ENCODE data around the gene MYMK. TPM values are rescaled to one million over a fixed set of nuclear protein-coding genes. Genes with fewer than 3 reads are reported as not detected.
A peak's percentile ranks its signal among the peaks of the same experiment; 100 is the strongest.

Gene MYMK
- total and polyA plus RNA-seq, 2 of the 13 experiments (the other 11 are each of a cell fraction or from before 2014, with no cell fraction given) = not detected

DNA sequence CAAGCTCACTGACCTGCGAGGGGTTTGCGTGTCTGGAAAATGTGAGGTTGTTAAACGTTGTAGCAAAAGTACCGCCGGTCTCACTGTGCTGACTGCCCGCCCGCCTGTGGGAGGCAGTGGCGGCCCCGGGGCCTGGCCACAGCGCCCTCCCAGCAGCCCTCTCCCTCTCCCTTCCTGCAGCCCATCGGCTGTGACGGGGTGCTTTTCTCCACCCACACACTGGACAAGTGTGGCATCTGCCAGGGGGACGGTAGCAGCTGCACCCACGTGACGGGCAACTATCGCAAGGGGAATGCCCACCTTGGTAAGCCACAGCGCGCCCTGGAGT lies 15.9 kb upstream of the MYMK start:
- 91% methylated on average over 8 of the region's 18 CpGs for WGBS (ENCODE audit: low lambda C conversion rate)
- Histone ChIP-seq H2AFZ (ENCODE audit: low read length) (no peak overlapping the region), H3K4me3 (replicated peaks in 1 of 3; ENCODE audit: insufficient read depth in 1 of 3, low read depth in 2 of 3, low read length in 3 of 3) (no peak overlapping the region), H4K20me1 (ENCODE audit: insufficient read depth, low read length) (0 out of 2 replicates have a peak, but pooled peaks cover under 1% of the 10 kb centered on the region), H3K27me3 (ENCODE audit: control insufficient read depth in 1 of 2, insufficient read depth in 2 of 2, low read length in 2 of 2) (no peaks in the 10 kb centered on the region), H3K4me1 (ENCODE audit: insufficient read depth, low read length) (peaks cover 3% of the 10 kb centered on the region; the same call in 1 of the 2 replicates), H3K4me2 (ENCODE audit: low read depth, low read length) (no peak overlapping the region), H3K79me2 (ENCODE audit: insufficient read depth, low read length) (no peaks in the 10 kb centered on the region), H3K27ac (ENCODE audit: extremely low read length, insufficient read depth, low read length) (no peak overlapping the region), H3K9ac (ENCODE audit: insufficient read depth, low read depth, low read length) (no peak overlapping the region), H3K9me3 (ENCODE audit: low read length) (no peaks in the 10 kb centered on the region), H3K36me3 (replicated peaks in 1 of 2; ENCODE audit: control insufficient read depth in 1 of 2, insufficient read depth in 2 of 2, low read length in 2 of 2) (no peaks in the 10 kb centered on the region; a peak in 1 of 5 replicates)
- intact Hi-C loops (cut with micrococcal nuclease; ENCODE audit: unreplicated experiment) = no loop called here
- FAIRE-seq = no peak
- TF ChIP-seq, protein P1, sequence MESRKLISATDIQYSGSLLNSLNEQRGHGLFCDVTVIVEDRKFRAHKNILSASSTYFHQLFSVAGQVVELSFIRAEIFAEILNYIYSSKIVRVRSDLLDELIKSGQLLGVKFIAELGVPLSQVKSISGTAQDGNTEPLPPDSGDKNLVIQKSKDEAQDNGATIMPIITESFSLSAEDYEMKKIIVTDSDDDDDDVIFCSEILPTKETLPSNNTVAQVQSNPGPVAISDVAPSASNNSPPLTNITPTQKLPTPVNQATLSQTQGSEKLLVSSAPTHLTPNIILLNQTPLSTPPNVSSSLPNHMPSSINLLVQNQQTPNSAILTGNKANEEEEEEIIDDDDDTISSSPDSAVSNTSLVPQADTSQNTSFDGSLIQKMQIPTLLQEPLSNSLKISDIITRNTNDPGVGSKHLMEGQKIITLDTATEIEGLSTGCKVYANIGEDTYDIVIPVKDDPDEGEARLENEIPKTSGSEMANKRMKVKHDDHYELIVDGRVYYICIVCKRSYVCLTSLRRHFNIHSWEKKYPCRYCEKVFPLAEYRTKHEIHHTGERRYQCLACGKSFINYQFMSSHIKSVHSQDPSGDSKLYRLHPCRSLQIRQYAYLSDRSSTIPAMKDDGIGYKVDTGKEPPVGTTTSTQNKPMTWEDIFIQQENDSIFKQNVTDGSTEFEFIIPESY (CRISPR knock-in tag; IDR thresholded peaks at IDR 0.05) = peak; percentile 51; the same call in 1 of the 2 replicates
- TF ChIP-seq, protein P2, sequence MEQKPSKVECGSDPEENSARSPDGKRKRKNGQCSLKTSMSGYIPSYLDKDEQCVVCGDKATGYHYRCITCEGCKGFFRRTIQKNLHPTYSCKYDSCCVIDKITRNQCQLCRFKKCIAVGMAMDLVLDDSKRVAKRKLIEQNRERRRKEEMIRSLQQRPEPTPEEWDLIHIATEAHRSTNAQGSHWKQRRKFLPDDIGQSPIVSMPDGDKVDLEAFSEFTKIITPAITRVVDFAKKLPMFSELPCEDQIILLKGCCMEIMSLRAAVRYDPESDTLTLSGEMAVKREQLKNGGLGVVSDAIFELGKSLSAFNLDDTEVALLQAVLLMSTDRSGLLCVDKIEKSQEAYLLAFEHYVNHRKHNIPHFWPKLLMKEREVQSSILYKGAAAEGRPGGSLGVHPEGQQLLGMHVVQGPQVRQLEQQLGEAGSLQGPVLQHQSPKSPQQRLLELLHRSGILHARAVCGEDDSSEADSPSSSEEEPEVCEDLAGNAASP (CRISPR knock-in tag; IDR thresholded peaks at IDR 0.05; ENCODE audit: borderline replicate concordance) = no peak
- CTCF ChIA-PET (ENCODE audit: low intra/inter-chr PET ratio, low total read pairs) = no interaction called here
- no TSS peak for BruUV-seq (replicated peaks)
- in situ Hi-C loops (cut with HindIII; ENCODE audit: extremely low pct_ligation_motif_present, low pct_unique_long_range_greater_than_20kb) = loop anchor here (25.0 kb wide), 1 partner anchor 197 kb away; the partner anchor contains the start of gene SARDH
- no peak for DNase-seq (ENCODE audit: low spot score)
- POLR2A ChIA-PET = no interaction called here
- ATAC-seq = no peak

DNA sequence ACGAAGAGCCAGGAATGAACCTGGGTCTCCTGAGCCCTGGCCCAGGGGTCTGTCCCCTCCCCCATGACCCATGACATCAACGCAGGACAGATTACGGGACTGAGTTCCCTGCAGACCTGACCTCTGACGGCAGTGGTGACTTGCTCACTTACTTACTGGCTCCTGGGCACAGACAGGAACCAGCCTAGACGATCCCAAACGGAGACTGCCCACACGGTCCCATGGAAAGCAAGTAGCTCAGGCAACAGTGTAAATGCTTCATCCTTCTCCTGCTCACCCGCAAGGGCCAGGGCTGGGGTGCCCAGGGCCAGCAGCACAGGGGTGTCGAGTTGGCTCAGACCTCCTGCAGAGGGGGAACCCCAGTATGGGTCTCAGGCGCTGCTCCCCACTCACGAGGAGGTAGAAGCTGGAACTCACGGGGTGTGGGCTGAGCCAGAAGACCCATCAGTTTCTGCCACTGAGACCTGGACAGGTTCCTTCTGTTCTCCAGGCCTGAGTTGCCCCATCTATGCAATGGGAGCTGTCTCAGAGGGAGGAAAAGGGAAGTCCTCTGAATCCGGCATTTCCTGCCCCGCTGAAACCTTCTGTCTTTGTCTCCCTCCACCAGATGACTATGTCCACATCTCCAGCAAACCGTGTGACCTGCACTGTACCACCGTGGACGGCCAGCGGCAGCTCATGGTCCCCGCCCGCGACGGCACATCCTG lies 15.4 kb upstream of the MYMK start:
- in situ Hi-C loops (cut with HindIII; ENCODE audit: extremely low pct_ligation_motif_present, low pct_unique_long_range_greater_than_20kb) = loop anchor here (25.0 kb wide), 1 partner anchor 197 kb away; the partner anchor contains the start of gene SARDH
- Histone ChIP-seq H3K4me2 (ENCODE audit: low read depth, low read length) (no peak overlapping the region), H3K9ac (ENCODE audit: insufficient read depth, low read depth, low read length) (no peak overlapping the region), H3K27me3 (ENCODE audit: control insufficient read depth in 1 of 2, insufficient read depth in 2 of 2, low read length in 2 of 2) (no peaks in the 10 kb centered on the region), H3K4me1 (ENCODE audit: insufficient read depth, low read length) (peaks cover 7% of the 10 kb centered on the region; the same call in 1 of the 2 replicates), H3K79me2 (ENCODE audit: insufficient read depth, low read length) (no peaks in the 10 kb centered on the region), H3K36me3 (replicated peaks in 1 of 2; ENCODE audit: control insufficient read depth in 1 of 2, insufficient read depth in 2 of 2, low read length in 2 of 2) (no peaks in the 10 kb centered on the region; a peak in 1 of 5 replicates), H3K27ac (ENCODE audit: extremely low read length, insufficient read depth, low read length) (no peak overlapping the region), H2AFZ (ENCODE audit: low read length) (no peak overlapping the region), H4K20me1 (ENCODE audit: insufficient read depth, low read length) (0 out of 2 replicates have a peak, but pooled peaks cover 2% of the 10 kb centered on the region), H3K9me3 (ENCODE audit: low read length) (no peaks in the 10 kb centered on the region), H3K4me3 (replicated peaks in 1 of 3; ENCODE audit: insufficient read depth in 1 of 3, low read depth in 2 of 3, low read length in 3 of 3) (no peak overlapping the region)
- DNase-seq (ENCODE audit: low spot score) = no peak
- no peak for FAIRE-seq
- no TSS peak for BruUV-seq (replicated peaks)
- intact Hi-C loops (cut with micrococcal nuclease; ENCODE audit: unreplicated experiment) = no loop called here
- no peak for ATAC-seq
- 86% methylated on average over 14 of the region's 22 CpGs for WGBS (ENCODE audit: low lambda C conversion rate)
- ChIA-PET CTCF (ENCODE audit: low intra/inter-chr PET ratio, low total read pairs) (no interaction called here), POLR2A (no interaction called here)
- TF ChIP-seq RAD21 (CRISPR knock-in tag; IDR thresholded peaks at IDR 0.05) = no peak
